NCI-H128 (cell line): Measurements from ENCODE around the gene RHOB.
A peak's percentile ranks its signal among the peaks of the same experiment; 100 is the strongest.

Experiments used
- DNase-seq: peaks from one replicate; lab custom pipeline; 2025; ENCODE audit not compliant: unreplicated experiment; lab: John Stamatoyannopoulos, UW

RHOB gene

GRCh38 chr2:20436716-20437470 lies 10.0 kb upstream of the RHOB start:
- no peak for DNase-seq

- no peak for DNase-seq
These were observed 8.3 kb upstream of the RHOB start for GRCh38 chr2:20438334-20439192.

- DNase-seq = no peak
These were observed 7.7 kb upstream of the RHOB start for GRCh38 chr2:20439193-20439475.

- DNase-seq = no peak
These were observed 7.4 kb upstream of the RHOB start for GRCh38 chr2:20439503-20439902.

GRCh38 chr2:20440001-20440560 lies 6.8 kb upstream of the RHOB start:
- DNase-seq = no peak

GRCh38 chr2:20443276-20443920 lies 3.5 kb upstream of the RHOB start:
- peak; percentile 6 for DNase-seq

- DNase-seq = no peak
These were observed 2.5 kb upstream of the RHOB start for GRCh38 chr2:20444101-20444992.

- no peak for DNase-seq
These were observed 1.6 kb upstream of the RHOB start for GRCh38 chr2:20444993-20445910.

GRCh38 chr2:20446255-20446916 lies 488 bp upstream of the RHOB start:
- DNase-seq = no peak

GRCh38 chr2:20447437-20448245 lies 767 bp downstream of the RHOB start:
- no peak for DNase-seq

- no peak for DNase-seq
These were observed 1.5 kb downstream of the RHOB start for GRCh38 chr2:20448246-20448976.

GRCh38 chr2:20448977-20449306 lies 2.1 kb downstream of the RHOB start:
- no peak for DNase-seq

- DNase-seq = no peak
These were observed 2.8 kb downstream of the RHOB start for GRCh38 chr2:20449501-20450200.

GRCh38 chr2:20450201-20450999 lies 3.5 kb downstream of the RHOB start:
- no peak for DNase-seq

- DNase-seq = no peak
These were observed 4.1 kb downstream of the RHOB start for GRCh38 chr2:20451000-20451290.

- DNase-seq = no peak
These were observed 4.5 kb downstream of the RHOB start for GRCh38 chr2:20451341-20451740.
